ENCODE results near the gene IRAK4.

Gene IRAK4

DNA sequence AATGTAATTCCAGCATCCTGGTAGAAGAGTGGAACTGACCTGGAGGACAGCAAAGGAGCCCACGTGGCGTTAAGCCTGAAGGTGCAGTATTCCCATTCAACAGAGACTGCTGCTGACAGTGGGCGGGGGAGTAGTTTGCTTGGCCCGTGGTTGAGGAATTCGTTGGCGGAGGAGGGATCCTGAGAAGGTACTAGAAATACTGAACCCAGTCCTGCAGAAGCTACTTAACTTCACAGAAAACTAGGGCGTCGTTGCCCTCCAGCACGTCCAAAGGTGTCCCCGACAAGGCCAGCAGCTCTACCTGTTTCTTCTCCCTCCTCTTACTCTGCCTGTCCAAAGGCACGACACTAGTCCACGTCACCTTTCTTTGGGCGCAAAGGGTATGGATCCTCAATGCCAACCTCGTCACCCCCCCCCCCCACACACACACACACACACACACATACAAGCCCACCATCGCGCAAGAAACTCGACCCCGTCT is 464 bp upstream of the IRAK4 start:
- TF ChIP-seq FOXP2 (optimal IDR thresholded peaks at IDR 0.05; ENCODE audit: control extremely low read depth, extremely low read length, insufficient read depth) (no peak), POLR2AphosphoS5 (IDR thresholded peaks at IDR 0.05; ENCODE audit: borderline replicate concordance, low read depth, low read length) (no peak), EZH2 (IDR thresholded peaks at IDR 0.05) (no peak)
- DNase-seq (ENCODE audit: low read depth, low spot score) = no peak
- Histone ChIP-seq H3K36me3 (ENCODE audit: insufficient read depth, low read length) (peaks cover 26% of the 10 kb centered on the region), H3K4me3 (peak overlapping the region; percentile 84), H3K27ac (no peak overlapping the region), H3K9ac (ENCODE audit: insufficient read length) (peak overlapping the region; percentile 67), H3K9me3 (ENCODE audit: low read depth, low read length) (no peaks in the 10 kb centered on the region; the same call in 1 of the 2 replicates)

DNA sequence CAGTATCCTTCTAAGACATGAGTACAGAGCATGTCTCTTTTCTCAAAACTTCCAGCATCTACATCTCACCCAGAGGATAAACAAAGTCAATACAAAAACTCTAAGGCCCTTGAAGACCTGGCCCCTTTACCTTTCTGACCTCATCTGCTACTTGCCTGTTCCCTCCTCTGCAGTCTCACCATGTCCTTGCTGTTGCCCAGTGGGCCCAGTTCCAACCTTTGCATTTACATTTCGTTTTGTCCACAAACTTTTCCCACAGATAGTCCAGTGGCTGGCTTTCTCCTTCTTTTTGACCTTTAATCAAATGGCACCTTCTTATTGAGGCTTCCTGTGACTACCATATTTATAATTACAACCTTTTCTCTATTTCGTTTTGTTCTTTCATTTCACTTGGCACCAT is 1.6 kb downstream of the IRAK4 start:
- Histone ChIP-seq H3K27ac (no peak overlapping the region), H3K36me3 (ENCODE audit: insufficient read depth, low read length) (peaks cover 4% of the 10 kb centered on the region; the same call in 1 of the 2 replicates), H3K4me3 (peak overlapping the region; percentile 84; the same call in 1 of the 2 replicates), H3K9ac (ENCODE audit: insufficient read length) (no peak overlapping the region), H3K9me3 (ENCODE audit: low read depth, low read length) (no peaks in the 10 kb centered on the region; the same call in 1 of the 2 replicates)
- TF ChIP-seq EZH2 (IDR thresholded peaks at IDR 0.05) = no peak
- TF ChIP-seq FOXP2 (optimal IDR thresholded peaks at IDR 0.05; ENCODE audit: control extremely low read depth, extremely low read length, insufficient read depth) = no peak
- TF ChIP-seq POLR2AphosphoS5 (IDR thresholded peaks at IDR 0.05; ENCODE audit: borderline replicate concordance, low read depth, low read length) = no peak
- no peak for DNase-seq (ENCODE audit: low read depth, low spot score)

DNA sequence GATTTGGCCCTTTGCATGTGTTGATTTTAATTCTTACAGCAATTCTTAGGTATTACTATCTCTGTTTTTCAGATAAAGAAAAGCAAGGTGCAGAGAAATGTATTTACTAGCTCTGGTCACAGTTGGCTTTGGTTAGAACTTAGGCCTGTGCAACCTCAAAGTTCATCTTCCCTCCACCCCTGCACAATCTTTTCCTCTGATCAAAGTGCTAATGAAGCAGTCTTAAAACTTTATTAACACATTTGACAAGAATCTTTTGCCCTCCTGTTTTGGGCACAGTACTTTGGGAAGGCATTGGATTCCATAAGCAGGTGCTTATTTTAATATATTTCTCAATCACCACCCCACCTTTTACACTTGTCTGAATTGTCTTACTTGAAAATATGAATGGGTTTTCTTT is 2.7 kb downstream of the IRAK4 start:
- Histone ChIP-seq H3K9ac (ENCODE audit: insufficient read length) (no peak overlapping the region), H3K36me3 (ENCODE audit: insufficient read depth, low read length) (no peaks in the 10 kb centered on the region), H3K27ac (no peak overlapping the region), H3K4me3 (no peak overlapping the region), H3K9me3 (ENCODE audit: low read depth, low read length) (no peaks in the 10 kb centered on the region)
- TF ChIP-seq FOXP2 (optimal IDR thresholded peaks at IDR 0.05; ENCODE audit: control extremely low read depth, extremely low read length, insufficient read depth) (no peak), POLR2AphosphoS5 (IDR thresholded peaks at IDR 0.05; ENCODE audit: borderline replicate concordance, low read depth, low read length) (no peak)
- DNase-seq (ENCODE audit: low read depth, low spot score) = no peak

DNA sequence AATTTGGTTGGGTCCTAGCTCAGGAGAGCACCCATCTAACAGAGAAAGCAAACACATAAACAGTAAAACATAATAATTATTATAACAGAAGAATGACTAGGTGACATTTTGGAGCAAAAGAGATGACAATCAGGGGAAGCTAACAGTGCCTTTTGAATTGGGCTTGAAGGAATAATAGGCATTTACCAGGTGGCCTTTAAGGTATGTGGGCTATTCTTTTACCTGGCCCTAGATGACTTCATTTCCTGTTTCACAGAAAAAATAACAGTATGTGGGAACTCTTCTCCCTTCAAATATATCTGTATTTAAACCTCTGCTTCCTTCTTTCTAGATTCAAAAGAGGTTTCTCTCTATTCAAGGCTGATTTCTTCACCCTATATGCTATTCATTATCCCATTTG is 3.8 kb downstream of the IRAK4 start:
- Histone ChIP-seq H3K36me3 (ENCODE audit: insufficient read depth, low read length) (no peaks in the 10 kb centered on the region), H3K4me3 (no peak overlapping the region), H3K9ac (ENCODE audit: insufficient read length) (no peak overlapping the region), H3K27ac (no peak overlapping the region), H3K9me3 (ENCODE audit: low read depth, low read length) (no peaks in the 10 kb centered on the region)
- DNase-seq (ENCODE audit: low read depth, low spot score) = no peak
- TF ChIP-seq EZH2 (IDR thresholded peaks at IDR 0.05) = no peak
- no peak for TF ChIP-seq POLR2AphosphoS5 (IDR thresholded peaks at IDR 0.05; ENCODE audit: borderline replicate concordance, low read depth, low read length)
- no peak for TF ChIP-seq FOXP2 (optimal IDR thresholded peaks at IDR 0.05; ENCODE audit: control extremely low read depth, extremely low read length, insufficient read depth)

DNA sequence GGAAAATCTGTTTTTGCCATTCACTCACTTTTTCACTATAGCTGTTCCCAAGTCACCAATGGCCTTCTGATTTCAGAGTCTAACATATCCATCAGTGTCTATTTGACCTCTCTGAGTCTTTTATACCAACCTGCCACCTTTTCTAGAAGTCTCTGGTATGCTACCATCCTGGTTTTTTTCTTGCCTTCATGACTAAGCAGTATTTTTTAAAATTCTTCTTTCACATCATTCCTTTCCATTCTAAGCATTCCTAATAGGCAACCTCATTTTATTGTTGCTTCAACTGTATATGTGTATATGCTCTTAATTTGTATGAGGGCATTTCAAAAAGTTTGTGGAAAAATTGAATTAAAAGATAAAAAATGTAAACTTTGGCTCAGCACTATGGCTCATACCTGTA is 5.0 kb downstream of the IRAK4 start:
- Histone ChIP-seq H3K9me3 (ENCODE audit: low read depth, low read length) (no peaks in the 10 kb centered on the region), H3K36me3 (ENCODE audit: insufficient read depth, low read length) (no peaks in the 10 kb centered on the region), H3K27ac (no peak overlapping the region), H3K9ac (ENCODE audit: insufficient read length) (no peak overlapping the region), H3K4me3 (no peak overlapping the region)
- DNase-seq (ENCODE audit: low read depth, low spot score) = no peak
- TF ChIP-seq POLR2AphosphoS5 (IDR thresholded peaks at IDR 0.05; ENCODE audit: borderline replicate concordance, low read depth, low read length) (no peak), FOXP2 (optimal IDR thresholded peaks at IDR 0.05; ENCODE audit: control extremely low read depth, extremely low read length, insufficient read depth) (no peak), EZH2 (IDR thresholded peaks at IDR 0.05) (no peak)

DNA sequence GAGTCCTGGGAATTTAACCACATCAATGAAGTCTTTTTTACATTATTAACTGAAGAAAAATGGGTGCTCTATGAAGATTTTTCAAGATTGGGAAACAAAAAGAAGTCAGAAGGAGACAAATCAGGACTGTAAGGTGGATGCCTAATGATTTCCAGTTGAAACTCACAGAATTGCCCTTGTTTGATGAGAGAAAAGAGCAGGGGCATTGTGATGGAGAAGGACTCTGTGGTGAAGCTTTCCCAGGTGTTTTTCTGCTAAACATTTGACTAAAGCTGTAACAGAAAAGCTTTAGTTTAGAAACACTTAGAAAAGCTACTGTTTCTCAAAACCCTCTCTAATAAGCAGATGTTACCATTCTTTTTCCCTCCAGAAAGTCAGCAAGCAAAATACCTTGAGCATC is 5.8 kb downstream of the IRAK4 start:
- H3K9me3 ChIP-seq (ENCODE audit: low read depth, low read length) = no peaks in the 10 kb centered on the region
- no peak overlapping the region for H3K4me3 ChIP-seq
- H3K27ac ChIP-seq = no peak overlapping the region
- no peaks in the 10 kb centered on the region for H3K36me3 ChIP-seq (ENCODE audit: insufficient read depth, low read length)
- H3K9ac ChIP-seq (ENCODE audit: insufficient read length) = no peak overlapping the region
- TF ChIP-seq EZH2 (IDR thresholded peaks at IDR 0.05) (no peak), POLR2AphosphoS5 (IDR thresholded peaks at IDR 0.05; ENCODE audit: borderline replicate concordance, low read depth, low read length) (no peak), FOXP2 (optimal IDR thresholded peaks at IDR 0.05; ENCODE audit: control extremely low read depth, extremely low read length, insufficient read depth) (no peak)
- DNase-seq (ENCODE audit: low read depth, low spot score) = no peak

DNA sequence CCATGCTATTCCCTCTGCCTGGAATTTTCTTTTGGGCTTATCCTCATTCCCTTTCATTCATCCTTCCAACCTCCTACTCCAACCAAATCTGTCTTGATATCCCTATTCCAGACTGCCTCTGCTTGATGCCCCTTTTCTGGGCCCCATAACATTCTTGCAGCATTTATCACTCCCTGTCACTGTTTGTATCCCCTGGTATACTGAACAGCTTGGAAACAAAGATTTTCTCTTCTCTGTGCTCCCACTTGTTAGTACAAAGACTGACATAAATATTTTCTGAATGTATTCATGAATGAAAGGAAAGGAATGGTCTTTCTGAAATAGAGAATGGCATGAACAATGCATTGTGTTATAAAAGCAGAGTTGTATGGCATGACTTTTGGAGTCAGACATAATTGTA is 7.5 kb downstream of the IRAK4 start:
- no peak overlapping the region for H3K4me3 ChIP-seq
- H3K27ac ChIP-seq = no peak overlapping the region
- TF ChIP-seq FOXP2 (optimal IDR thresholded peaks at IDR 0.05; ENCODE audit: control extremely low read depth, extremely low read length, insufficient read depth) (no peak), POLR2AphosphoS5 (IDR thresholded peaks at IDR 0.05; ENCODE audit: borderline replicate concordance, low read depth, low read length) (no peak)
- peaks cover 12% of the 10 kb centered on the region; the same call in 1 of the 2 replicates for H3K36me3 ChIP-seq (ENCODE audit: insufficient read depth, low read length)
- no peak for DNase-seq (ENCODE audit: low read depth, low spot score)
- H3K9ac ChIP-seq (ENCODE audit: insufficient read length) = no peak overlapping the region
- H3K9me3 ChIP-seq (ENCODE audit: low read depth, low read length) = no peaks in the 10 kb centered on the region

DNA sequence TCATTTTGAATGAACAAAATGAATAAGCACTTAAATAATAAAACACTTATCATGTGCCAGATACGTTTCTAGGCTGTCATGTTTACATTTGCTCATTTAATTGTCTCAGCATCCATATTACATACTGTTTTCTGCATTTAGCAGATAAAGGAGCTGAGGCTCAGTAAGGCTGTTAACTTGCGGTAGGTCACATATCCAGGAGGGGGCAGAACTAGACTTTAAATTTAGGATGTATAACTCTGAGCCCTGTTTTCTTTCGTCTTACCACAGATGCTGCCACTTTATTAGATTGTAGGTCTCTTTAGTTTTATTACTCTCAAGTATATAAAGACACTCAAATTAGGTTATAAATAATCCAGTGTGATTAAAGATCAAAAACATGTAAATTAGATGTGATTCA is 17.7 kb downstream of the IRAK4 start:
- Histone ChIP-seq H3K27ac (no peak overlapping the region), H3K9ac (ENCODE audit: insufficient read length) (no peak overlapping the region), H3K4me3 (no peak overlapping the region), H3K36me3 (ENCODE audit: insufficient read depth, low read length) (peaks cover 15% of the 10 kb centered on the region; the same call in 1 of the 2 replicates), H3K9me3 (ENCODE audit: low read depth, low read length) (no peaks in the 10 kb centered on the region)
- DNase-seq (ENCODE audit: low read depth, low spot score) = no peak
- TF ChIP-seq FOXP2 (optimal IDR thresholded peaks at IDR 0.05; ENCODE audit: control extremely low read depth, extremely low read length, insufficient read depth) = no peak
- no peak for TF ChIP-seq POLR2AphosphoS5 (IDR thresholded peaks at IDR 0.05; ENCODE audit: borderline replicate concordance, low read depth, low read length)
- no peak for TF ChIP-seq EZH2 (IDR thresholded peaks at IDR 0.05)
